EH (cell line): ENCODE measurements around the gene AKT3.
"Not testable (repeated sequence)": the region's sequence is repeated elsewhere in the genome, so short reads cannot be mapped to it uniquely, and the experiment has no call there.

Source experiments
- DNase-seq: peaks from one replicate; pipeline ENCODE4 v3.0.0-alpha.2; 2015; ENCODE audit warnings: low read depth

The AKT3 gene

GRCh38 chr1:243783714-243784113 lies 66.3 kb downstream of the AKT3 start:
- DNase-seq = no peak

GRCh38 chr1:243772361-243773050 lies 77.5 kb downstream of the AKT3 start:
- not testable (repeated sequence) for DNase-seq

GRCh38 chr1:243770860-243771259 lies 79.2 kb downstream of the AKT3 start:
- DNase-seq = no peak

GRCh38 chr1:243765676-243766075 lies 84.4 kb downstream of the AKT3 start:
- DNase-seq = no peak

GRCh38 chr1:243763806-243764205 lies 86.2 kb downstream of the AKT3 start:
- DNase-seq = no peak

- DNase-seq = no peak
These were observed 91.4 kb downstream of the AKT3 start for GRCh38 chr1:243758647-243759046.

GRCh38 chr1:243756529-243756928 lies 93.5 kb downstream of the AKT3 start:
- no peak for DNase-seq

GRCh38 chr1:243754348-243754747 lies 95.7 kb downstream of the AKT3 start:
- DNase-seq = no peak

GRCh38 chr1:243751506-243751905 lies 98.5 kb downstream of the AKT3 start:
- no peak for DNase-seq

GRCh38 chr1:243748706-243749283 lies 101.2 kb downstream of the AKT3 start:
- peak; percentile 76 for DNase-seq

- no peak for DNase-seq
These were observed 101.8 kb downstream of the AKT3 start for GRCh38 chr1:243748227-243748626.

GRCh38 chr1:243746751-243747150 lies 103.3 kb downstream of the AKT3 start:
- no peak for DNase-seq

GRCh38 chr1:243745356-243745755 lies 104.7 kb downstream of the AKT3 start:
- peak; percentile 72 for DNase-seq

GRCh38 chr1:243742819-243743218 lies 107.2 kb downstream of the AKT3 start:
- peak; percentile 90 for DNase-seq

- DNase-seq = peak; percentile 58
These were observed 109.6 kb downstream of the AKT3 start for GRCh38 chr1:243740255-243740999.

- DNase-seq = no peak
These were observed 110.6 kb downstream of the AKT3 start for GRCh38 chr1:243739335-243740003.

GRCh38 chr1:243738020-243738419 lies 112.0 kb downstream of the AKT3 start:
- DNase-seq = no peak

GRCh38 chr1:243735457-243735856 lies 114.6 kb downstream of the AKT3 start:
- no peak for DNase-seq

GRCh38 chr1:243734308-243734695 lies 115.7 kb downstream of the AKT3 start:
- no peak for DNase-seq

GRCh38 chr1:243733670-243734307 lies 116.3 kb downstream of the AKT3 start:
- no peak for DNase-seq

- DNase-seq = no peak
These were observed 117.4 kb downstream of the AKT3 start for GRCh38 chr1:243732637-243733036.

- no peak for DNase-seq
These were observed 117.9 kb downstream of the AKT3 start for GRCh38 chr1:243731974-243732625.
